Mammary epithelial cell (primary cell): ENCODE measurements around the gene HIC2.

Experiments
- CTCF ChIP-seq, 2 donors: IDR thresholded peaks in 1 of 2; conservative IDR thresholded peaks in 1 of 2; 2 replicates each; pipeline ENCODE4 v1.5.1; 2011 to 2012; ENCODE audit warnings: inconsistent platforms in 2 of 2, low read length in 2 of 2, mild to moderate bottlenecking in 2 of 2, control low read depth in 1 of 2, low read depth in 1 of 2; ENCODE audit not compliant: insufficient read depth in 1 of 2; ENCODE audit errors: extremely low read depth in 1 of 2
- EZH2 ChIP-seq: IDR thresholded peaks from 2 replicates; pipeline ENCODE4 v1.6.1; 2012; ENCODE audit warnings: low read length, inconsistent platforms, borderline replicate concordance

- no peak for TF ChIP-seq CTCF (conservative IDR thresholded peaks at IDR 0.05 in 1 of 2, IDR thresholded peaks at IDR 0.05 in 1 of 2; ENCODE audit: extremely low read depth in 1 of 2, insufficient read depth in 1 of 2, low read depth in 1 of 2, low read length in 2 of 2)
- TF ChIP-seq EZH2: no peak
These were observed 29.1 kb downstream of the HIC2 start for GRCh38 chr22:21446128-21446826.
